H1 (cell line): ENCODE data around the gene ZMYM2. TPM values are rescaled to one million over a fixed set of nuclear protein-coding genes. Genes with fewer than 3 reads are reported as not detected.

Experiments
- SP4 ChIP-seq: IDR thresholded peaks from 2 replicates; pipeline ENCODE4 v1.6.1; 2012; ENCODE audit warnings: low read length, inconsistent platforms
- polyA plus RNA-seq, 7 experiments: library from polyadenylated mRNA; depleted of rRNA in 3 of 7; stranded (reverse) in 5 of 7; unstranded in 2 of 7; fragments of >200 nt in 5 of 7; fragments of 200-250 nt in 2 of 7; gene quantifications; 1 replicate in 5 of 7; 2 replicates in 1 of 7; 4 replicates in 1 of 7; pipeline versions ENCODE4 v1.2.1 to v1.2.3, GENCODE V29; 2011 to 2013; ENCODE audit warnings: missing spikeins in 2 of 7, mixed read lengths in 2 of 7
- total RNA-seq: library from RNA; stranded (reverse); fragmentation: NEBNext Ultra II Directional; extraction: Animal tissue kit (Norgen Biotek cat#: 25700); gene quantifications from 2 replicates; pipeline ENCODE4 v1.2.1, GENCODE V29; 2021

The ZMYM2 gene
- total and polyA plus RNA-seq, 2 of the 8 experiments (the other 6 are each of a cell fraction or from before 2014, with no cell fraction given), result 41.2 to 159 TPM

GRCh38 chr13:20001366-20002190 lies 43.1 kb downstream of the ZMYM2 start (continued):
- no peak for TF ChIP-seq SP4
- TF ChIP-seq, all 59 proteins: peak for 0
